ENCODE data around the gene SARS2.
"Not testable (repeated sequence)": the region's sequence is repeated elsewhere in the genome, so short reads cannot be mapped to it uniquely, and the experiment has no call there.

Gene SARS2

DNA sequence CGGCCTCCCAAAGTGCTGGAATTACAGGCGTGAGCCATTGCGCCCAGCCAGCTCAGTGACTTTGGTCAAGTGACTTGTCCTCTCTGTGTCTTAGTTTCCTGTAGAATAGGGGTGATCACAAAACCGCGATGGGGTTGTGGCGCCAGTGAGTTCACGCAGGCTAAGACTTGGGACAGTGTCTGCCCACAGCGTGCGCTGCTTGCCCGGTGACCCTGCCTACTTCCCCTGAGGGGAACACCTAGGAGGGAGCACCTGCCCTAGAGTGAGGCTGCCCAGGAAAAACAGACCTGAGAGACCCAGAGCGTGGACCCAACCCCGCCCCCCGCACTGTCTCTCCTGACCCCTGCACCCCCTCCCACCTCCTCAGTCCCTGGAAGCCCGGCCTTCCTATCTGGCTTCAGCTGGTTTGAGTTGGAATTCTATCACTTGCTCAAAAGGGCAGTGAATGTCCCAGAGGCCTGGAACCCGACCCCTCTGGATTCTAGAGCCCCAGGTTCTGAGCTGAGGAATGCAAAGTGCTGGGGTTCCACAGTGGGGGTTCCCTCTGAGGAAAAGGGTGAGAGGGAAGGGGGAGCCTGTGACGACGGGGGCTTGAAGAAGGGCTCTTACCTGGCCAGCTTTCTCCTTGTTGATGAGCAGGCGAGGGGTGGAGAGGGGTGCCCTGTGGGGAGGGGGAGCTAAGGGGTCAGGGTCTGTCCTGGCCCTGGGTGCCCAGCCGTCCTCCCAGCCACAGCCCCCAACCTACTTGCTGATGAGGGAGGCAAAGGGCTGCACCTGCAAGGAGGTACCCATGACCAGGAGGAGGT is 50.3 kb downstream of the SARS2 start:
- no peaks in the 10 kb centered on the region for H3K27me3 Mint-ChIP-seq
- H3K4me1 Mint-ChIP-seq, result peaks cover 33% of the 10 kb centered on the region
- no peak overlapping the region for H3K4me3 Mint-ChIP-seq
- peak overlapping the region; percentile 82 for H3K27ac Mint-ChIP-seq
- H3K9me3 Mint-ChIP-seq, result no peaks in the 10 kb centered on the region
- peaks cover 6% of the 10 kb centered on the region for H3K36me3 Mint-ChIP-seq
- ATAC-seq (ENCODE audit: low read depth) (no peak), DNase-seq (ENCODE audit: low spot score in 2 of 2) (no peak)

DNA sequence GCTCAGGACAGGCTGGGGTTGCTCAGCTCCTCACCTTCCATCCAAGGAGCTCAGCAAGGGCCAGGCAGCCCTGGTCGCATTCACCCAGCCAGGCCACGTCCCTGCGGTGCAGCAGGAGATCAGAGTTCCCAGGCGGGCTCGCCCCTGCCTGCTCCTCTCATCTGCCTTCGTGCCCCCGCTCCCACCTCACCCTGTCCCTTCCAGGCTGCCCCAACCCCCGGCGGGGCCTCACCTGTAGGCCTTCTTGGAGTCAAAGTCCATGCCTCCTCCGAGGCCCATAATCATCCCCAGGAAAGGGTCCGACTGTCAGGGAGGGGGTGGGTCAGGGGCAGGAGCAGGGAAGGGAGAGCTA is 51.2 kb downstream of the SARS2 start:
- Mint-ChIP-seq H3K9me3 (no peaks in the 10 kb centered on the region), H3K36me3 (peaks cover 4% of the 10 kb centered on the region), H3K27me3 (no peaks in the 10 kb centered on the region), H3K4me3 (no peak overlapping the region), H3K4me1 (peaks cover 33% of the 10 kb centered on the region), H3K27ac (no peak overlapping the region)
- ATAC-seq (ENCODE audit: low read depth) (no peak), DNase-seq (ENCODE audit: low spot score in 2 of 2) (no peak)

DNA sequence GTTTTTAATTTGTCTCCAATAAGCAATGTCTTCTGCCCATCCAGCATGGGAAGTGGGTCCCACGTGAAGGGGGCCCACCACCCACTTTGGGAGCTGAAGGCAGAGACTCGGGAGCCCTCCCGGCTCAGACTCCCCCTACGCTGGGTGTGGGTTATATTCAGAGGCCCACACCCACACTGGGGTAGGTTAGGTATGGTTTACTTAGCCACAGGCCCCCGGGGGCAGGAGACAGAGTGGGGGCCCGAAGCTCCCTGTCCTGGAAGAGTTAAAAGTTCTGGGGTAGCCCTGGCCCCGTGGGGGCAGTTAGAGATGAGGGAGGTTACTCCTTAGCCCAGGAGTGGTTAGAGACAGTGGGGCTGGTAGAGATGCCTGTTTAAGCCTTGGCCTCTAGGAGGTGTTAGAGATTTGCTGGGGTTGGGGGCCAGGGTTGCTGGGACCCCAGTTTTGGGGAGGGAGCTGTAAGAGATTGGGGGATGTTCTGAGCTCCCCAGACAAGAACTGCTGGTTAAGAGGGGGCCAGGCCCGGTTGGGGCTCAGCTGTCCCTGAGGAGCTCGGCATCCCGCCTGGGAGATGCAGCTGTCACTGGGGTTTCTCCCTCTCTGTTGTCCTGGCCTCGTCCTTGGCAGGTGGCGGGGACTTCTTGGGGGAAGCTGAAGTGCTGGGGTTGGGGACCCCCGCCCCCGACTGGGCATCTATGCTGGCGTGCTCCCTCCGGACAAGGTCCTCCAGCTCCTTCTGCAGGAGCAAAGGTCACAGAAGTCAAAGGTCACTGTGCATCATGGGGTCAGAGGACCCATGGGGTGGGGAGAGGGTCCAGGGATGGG is 51.8 kb downstream of the SARS2 start:
- DNase-seq (ENCODE audit: low spot score in 2 of 2), result no peak
- Mint-ChIP-seq H3K4me3 (peak overlapping the region; percentile 87), H3K36me3 (peaks cover 4% of the 10 kb centered on the region), H3K27me3 (no peaks in the 10 kb centered on the region), H3K4me1 (peaks cover 33% of the 10 kb centered on the region), H3K9me3 (no peaks in the 10 kb centered on the region), H3K27ac (peak overlapping the region; percentile 97)
- no peak for ATAC-seq (ENCODE audit: low read depth)

DNA sequence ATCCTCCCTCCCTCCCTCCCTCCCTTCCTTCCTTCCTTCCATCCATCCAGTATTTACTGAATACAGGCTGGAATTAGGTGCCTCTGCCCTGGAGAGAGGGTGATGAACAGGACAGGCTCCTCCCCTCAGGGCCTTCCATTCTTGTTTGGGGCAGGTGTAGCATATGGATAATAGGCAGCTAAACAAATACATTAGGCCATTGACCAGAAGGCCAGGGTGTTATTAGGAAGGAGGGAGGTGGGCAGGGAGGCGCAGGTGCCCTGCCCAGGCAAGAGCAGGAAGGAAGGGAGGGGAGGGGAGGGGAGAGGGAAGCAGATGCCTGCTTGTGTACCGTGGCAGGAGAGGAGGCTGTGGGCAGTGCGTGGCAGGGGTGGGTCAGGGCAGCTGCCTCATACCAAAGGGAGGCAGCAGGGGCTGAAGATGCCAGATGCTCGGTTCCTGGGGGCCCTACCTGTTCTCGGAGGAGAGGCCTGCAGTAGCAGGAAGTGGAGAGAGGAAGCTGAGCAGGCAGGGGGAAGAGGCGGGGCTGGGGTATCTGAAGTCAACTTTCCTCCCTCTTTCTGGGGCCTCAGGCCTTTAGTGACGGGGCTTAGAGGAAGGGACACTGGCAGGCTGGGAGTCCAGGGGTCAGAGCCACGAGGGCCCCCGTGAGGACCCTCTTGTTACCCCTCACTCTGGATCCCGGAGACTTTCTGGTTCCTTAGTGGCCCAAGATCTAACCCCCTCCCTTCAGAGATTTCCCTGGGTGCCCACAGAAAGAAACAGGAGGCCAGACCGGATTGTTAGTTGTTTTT is 52.6 kb downstream of the SARS2 start, which contains the start of gene RINL:
Gene RINL (minus strand): TSS at position 495 of the 794 bp plus-strand sequence. CDS start 1,533 bp downstream, outside the sequence.
- DNase-seq (ENCODE audit: low spot score in 2 of 2) (peak; percentile 58 to 61), ATAC-seq (ENCODE audit: low read depth) (peak; percentile 96)
- peak within 1 kb of the TSS; percentile 97 for H3K27ac Mint-ChIP-seq
- peaks cover 4% of the 10 kb centered on the region for H3K36me3 Mint-ChIP-seq
- peak within 1 kb of the TSS; percentile 87 for H3K4me3 Mint-ChIP-seq
- no peaks in the 10 kb centered on the region for H3K9me3 Mint-ChIP-seq
- no peaks in the 10 kb centered on the region for H3K27me3 Mint-ChIP-seq
- H3K4me1 Mint-ChIP-seq, result peaks cover 31% of the 10 kb centered on the region

DNA sequence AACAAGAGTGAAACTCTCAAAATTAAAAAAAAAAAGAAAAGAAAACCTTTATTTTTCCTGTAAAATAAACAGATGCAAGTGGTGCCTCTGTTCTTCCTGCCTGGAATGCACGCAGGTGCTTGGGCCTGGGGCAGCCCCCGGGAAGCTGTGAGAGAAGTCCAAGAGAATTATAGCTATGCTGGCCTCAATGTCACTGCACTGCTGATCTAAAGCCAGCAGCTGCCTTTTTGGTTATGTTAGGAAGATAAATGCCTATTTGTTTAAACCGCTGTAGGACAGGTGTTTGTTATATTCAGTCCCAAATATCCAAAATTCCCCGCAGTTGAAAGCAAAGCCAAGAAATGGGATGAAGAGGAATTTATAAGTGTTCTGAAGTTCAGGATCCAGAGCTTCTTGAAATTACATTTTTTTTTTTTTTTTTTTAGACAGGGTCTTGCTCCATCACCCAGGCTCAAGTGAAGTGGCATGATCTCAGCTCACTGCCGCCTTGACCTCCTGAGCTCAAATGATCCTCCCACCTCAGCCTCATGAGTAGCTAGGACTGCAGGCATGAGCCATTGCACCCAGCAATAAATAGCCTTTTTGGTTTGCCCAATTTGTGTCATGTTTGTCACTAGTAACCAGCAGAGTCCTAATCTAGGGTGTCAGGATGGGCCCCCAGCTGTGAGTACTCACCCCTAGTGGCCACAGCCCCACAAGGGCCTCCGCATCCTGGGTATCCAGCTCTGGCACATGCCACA is 54.7 kb downstream of the SARS2 start:
- peaks cover 3% of the 10 kb centered on the region for H3K36me3 Mint-ChIP-seq
- DNase-seq (ENCODE audit: low spot score in 2 of 2), result no peak
- H3K27me3 Mint-ChIP-seq, result no peaks in the 10 kb centered on the region
- H3K9me3 Mint-ChIP-seq, result no peaks in the 10 kb centered on the region
- peak overlapping the region; percentile 36 for H3K27ac Mint-ChIP-seq
- H3K4me1 Mint-ChIP-seq, result peaks cover 27% of the 10 kb centered on the region
- no peak for ATAC-seq (ENCODE audit: low read depth)
- no peak overlapping the region for H3K4me3 Mint-ChIP-seq

DNA sequence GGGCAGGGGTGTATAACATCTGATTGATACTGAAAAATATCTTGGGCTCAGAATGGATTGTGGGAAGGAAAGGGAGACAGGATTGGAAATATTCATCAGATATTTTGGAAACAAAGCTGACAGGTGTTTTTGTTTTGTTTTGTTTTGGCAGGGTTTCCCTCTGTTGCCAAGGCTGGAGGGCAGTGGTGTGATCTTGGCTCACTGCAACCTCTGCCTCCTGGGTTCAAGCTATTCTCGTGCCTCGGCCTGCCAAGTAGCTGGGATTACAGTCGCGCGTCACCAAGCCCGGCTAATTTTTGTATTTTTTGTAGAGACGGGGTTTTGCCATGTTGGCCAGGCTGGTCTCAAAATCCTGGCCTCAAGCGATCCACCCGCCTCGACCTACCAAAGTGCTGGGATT is 57.2 kb downstream of the SARS2 start:
- Mint-ChIP-seq H3K27ac (peak overlapping the region; percentile 59), H3K4me1 (peaks cover 35% of the 10 kb centered on the region)
- not testable (repeated sequence) for H3K36me3 Mint-ChIP-seq

DNA sequence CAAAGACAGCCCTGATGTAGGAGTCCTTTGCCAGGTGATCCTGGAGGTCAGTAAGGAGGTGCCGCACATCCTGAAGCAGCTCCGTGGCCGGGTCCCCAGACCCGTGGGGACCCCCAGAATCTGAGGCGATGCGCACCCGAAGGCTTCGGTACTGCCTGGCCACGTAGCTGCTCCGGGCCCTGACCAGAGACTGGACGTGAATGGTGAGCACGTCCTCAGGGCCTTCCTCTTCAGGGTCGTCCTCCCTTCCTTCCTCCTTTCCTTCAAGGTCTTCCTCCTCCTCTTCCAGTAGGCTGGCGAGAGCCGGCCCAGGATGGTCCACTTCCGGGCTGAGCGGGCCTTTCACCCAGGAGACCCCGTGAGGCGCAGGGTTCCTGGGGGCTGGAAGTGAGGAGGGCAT is 60.0 kb downstream of the SARS2 start:
- H3K36me3 Mint-ChIP-seq, result peaks cover 6% of the 10 kb centered on the region
- peak overlapping the region; percentile 72 for H3K27ac Mint-ChIP-seq
- peaks cover 25% of the 10 kb centered on the region for H3K4me1 Mint-ChIP-seq

More for the DNA sequence above, 57.2 kb downstream of the SARS2 start:
- DNase-seq (ENCODE audit: low spot score in 2 of 2); H3K4me3 Mint-ChIP-seq; H3K9me3 Mint-ChIP-seq; ATAC-seq (ENCODE audit: low read depth); H3K27me3 Mint-ChIP-seq: not testable (repeated sequence)

DNA sequence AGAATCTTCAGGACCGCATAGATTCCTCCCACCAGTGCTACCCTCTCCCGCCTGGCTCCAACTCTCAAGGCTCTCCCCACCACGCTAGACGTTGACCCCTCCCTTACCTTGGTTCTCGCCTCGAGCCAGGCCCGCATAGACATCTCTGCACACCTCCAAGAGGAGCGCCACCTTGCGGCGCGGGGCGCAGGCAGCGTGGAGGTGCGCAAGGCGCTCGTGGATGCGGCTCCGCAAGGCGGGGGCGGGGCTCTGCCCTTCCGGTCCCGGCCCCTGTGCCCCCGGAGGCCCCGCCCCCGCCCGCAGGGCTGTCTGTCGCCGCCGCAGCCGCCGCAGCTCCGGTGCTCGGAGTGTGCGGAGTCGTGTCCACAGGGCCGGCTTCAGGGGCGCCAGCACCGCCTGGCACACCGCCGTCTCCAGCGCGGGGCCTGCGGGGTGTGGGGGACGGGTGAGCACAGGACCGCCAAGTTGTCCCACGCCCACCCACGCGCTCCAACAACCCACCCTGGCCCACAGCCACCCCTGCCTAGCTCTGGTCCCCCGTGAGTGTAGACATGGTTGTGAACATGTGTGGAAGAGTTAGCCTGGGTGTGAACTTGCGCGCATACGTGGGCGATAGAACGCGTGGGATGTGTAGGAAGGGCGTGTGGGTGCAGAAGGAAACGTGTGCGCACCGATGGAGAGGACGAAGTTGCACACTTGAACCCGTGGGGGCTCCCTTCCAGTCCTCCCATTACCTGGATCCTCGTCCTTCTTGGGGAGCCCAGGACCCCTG is 60.5 kb downstream of the SARS2 start:
- Mint-ChIP-seq H3K4me3 (peak overlapping the region; percentile 89), H3K27ac (peak overlapping the region; percentile 72), H3K36me3 (peaks cover 6% of the 10 kb centered on the region), H3K27me3 (no peaks in the 10 kb centered on the region), H3K9me3 (no peaks in the 10 kb centered on the region), H3K4me1 (peaks cover 29% of the 10 kb centered on the region)
- peak; percentile 92 for ATAC-seq (ENCODE audit: low read depth)
- DNase-seq (ENCODE audit: low spot score in 2 of 2), result peak; percentile 92 to 95

More for the DNA sequence above, 60.0 kb downstream of the SARS2 start:
- peak overlapping the region; percentile 89 for H3K4me3 Mint-ChIP-seq
- DNase-seq (ENCODE audit: low spot score in 2 of 2) (no peak), ATAC-seq (ENCODE audit: low read depth) (no peak)
- H3K27me3 Mint-ChIP-seq, result no peaks in the 10 kb centered on the region
- H3K9me3 Mint-ChIP-seq, result no peaks in the 10 kb centered on the region

DNA sequence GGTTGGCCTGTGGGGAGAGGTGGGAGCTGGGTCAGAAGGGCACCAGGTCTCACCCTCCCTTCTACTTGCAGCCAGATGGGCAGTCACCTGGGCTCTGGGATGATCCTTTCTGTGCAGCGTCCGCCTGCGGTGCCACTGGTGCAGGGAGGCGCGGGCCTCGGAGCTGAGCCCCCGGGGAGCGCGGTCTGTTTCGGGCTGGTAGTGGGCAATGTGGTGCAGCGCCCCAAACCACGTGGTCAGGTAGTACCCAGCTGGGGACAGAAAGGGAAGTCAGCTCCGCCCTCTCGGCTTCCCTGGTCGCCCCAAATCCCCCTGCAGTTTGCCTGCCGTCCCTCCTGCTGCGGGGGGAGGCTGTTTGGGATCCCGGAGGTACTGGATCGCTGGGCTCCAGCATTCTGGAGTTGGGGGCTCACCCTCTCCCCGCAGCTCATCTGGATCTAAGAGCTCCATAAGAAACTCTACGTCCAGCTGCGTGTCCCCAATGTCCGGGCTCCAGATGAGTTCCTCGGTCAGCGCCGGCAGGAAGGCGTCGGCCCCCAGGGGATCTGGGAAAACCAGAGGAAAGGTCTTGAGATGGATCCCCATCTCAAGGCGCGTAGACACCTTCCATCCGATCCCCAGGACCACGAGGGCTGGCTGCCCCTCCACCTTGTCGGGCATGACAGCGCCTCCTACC is 61.3 kb downstream of the SARS2 start:
- peaks cover 36% of the 10 kb centered on the region for H3K4me1 Mint-ChIP-seq
- ATAC-seq (ENCODE audit: low read depth) (peak; percentile 27), DNase-seq (ENCODE audit: low spot score in 2 of 2) (peak in 1 of 2 donors; percentile 44)
- H3K9me3 Mint-ChIP-seq, result no peaks in the 10 kb centered on the region
- H3K27ac Mint-ChIP-seq, result peak overlapping the region; percentile 72
- H3K36me3 Mint-ChIP-seq, result peaks cover 6% of the 10 kb centered on the region
- H3K27me3 Mint-ChIP-seq, result no peaks in the 10 kb centered on the region
- peak overlapping the region; percentile 89 for H3K4me3 Mint-ChIP-seq

DNA sequence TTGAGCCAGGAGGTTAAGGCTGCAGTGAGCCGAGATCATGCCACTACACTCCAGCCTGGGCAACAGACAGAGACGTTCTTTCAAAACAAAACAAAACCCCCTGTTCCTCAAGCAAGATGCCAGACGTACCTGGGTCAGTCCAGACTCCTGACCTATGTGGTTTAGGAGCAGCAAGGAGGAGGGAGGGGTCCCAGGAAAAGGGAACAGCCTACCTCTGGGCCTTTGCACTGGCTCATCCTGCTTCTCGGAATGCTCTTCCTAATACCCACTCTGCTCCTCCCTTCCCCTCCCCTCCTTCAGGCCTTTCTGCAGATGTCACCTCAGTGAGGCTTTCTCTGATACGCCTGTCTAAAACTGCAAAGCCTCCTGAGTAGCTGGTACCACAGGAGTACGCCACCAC is 62.0 kb downstream of the SARS2 start:
- H3K4me1 Mint-ChIP-seq, result peaks cover 37% of the 10 kb centered on the region
- no peaks in the 10 kb centered on the region for H3K9me3 Mint-ChIP-seq
- peak overlapping the region; percentile 89 for H3K4me3 Mint-ChIP-seq
- H3K27me3 Mint-ChIP-seq, result no peaks in the 10 kb centered on the region
- H3K27ac Mint-ChIP-seq, result peak overlapping the region; percentile 72
- DNase-seq (ENCODE audit: low spot score in 2 of 2) (no peak), ATAC-seq (ENCODE audit: low read depth) (no peak)
- H3K36me3 Mint-ChIP-seq, result peaks cover 6% of the 10 kb centered on the region

DNA sequence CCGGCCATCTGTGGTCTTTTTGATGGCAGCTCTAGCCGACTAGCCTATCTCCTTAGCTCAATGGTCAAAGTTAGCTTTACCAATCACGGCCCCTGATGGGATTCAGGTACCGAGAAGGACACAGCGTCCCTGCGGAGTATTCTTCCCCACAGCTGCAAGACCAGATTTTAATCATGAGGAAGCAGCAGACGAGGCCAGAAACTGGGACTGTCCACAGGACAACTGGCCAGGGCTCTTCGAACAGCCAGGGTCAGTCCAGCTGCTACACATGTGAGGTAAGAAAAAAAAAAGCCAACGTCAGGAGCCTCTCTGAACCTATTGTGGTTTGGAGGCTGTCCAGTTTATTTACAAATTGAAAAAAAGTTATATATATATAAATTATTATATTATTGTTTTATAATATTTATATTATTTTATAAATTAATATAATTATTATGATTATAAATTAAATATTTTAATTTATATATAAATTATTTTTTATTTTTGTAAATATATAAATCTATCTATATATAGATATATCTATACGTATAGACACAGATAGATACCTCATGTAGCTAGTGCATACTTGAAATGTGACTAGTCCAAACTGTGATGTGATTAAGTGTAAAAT is 63.3 kb downstream of the SARS2 start:
- no peak for ATAC-seq (ENCODE audit: low read depth)
- H3K27ac Mint-ChIP-seq, result no peak overlapping the region
- no peaks in the 10 kb centered on the region for H3K27me3 Mint-ChIP-seq
- no peaks in the 10 kb centered on the region for H3K9me3 Mint-ChIP-seq
- H3K36me3 Mint-ChIP-seq, result peaks cover 6% of the 10 kb centered on the region
- peaks cover 39% of the 10 kb centered on the region for H3K4me1 Mint-ChIP-seq
- no peak overlapping the region for H3K4me3 Mint-ChIP-seq
- no peak for DNase-seq (ENCODE audit: low spot score in 2 of 2)
